ENCODE data around the gene S100A11.
A peak's percentile ranks its signal among the peaks of the same experiment; 100 is the strongest.

The S100A11 gene

DNA sequence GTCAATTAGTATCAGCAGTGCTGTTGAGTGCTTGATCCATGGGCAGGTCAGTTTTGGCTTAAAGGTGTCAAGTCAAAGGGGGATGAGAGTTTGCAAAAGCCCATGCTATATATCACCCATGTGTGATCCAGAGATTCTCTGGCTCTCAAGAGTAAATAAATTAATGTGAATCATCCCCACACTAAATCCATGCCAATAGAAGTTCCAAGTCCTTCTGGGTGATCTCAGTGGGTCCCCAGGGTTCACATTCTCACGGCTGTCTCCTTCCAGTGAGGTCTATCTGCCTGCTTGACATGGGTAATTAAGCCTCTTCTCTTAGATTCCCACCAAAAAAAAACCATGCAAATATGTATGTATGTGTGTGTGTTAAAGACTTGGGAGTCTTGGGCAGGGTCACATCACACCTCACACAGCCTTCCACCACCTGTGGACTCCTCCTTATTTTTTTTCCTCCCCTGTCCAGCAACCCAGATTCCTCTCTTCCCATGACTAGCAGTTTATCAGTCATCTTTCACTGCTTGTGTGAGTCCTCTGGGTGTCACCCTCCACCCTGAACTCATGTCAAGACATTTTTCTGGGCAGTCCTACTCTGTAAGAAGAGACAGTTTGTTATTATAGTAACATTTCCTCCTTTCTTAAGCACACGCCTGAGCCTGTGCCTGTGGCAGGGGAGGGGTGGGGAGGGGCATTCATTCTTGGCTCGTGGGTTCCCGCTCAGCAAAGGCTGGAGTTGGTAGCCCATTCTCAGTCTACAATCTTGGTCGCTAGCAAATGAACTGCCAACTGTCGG, 14.3 kb upstream of the S100A11 start:
- Histone ChIP-seq H3K4me3 (replicated peaks; ENCODE audit: insufficient read depth, low read length) (no peak overlapping the region), H3K27ac (replicated peaks) (no peak overlapping the region), H3K27me3 (ENCODE audit: insufficient read depth, poor library complexity, severe bottlenecking) (peaks cover 10% of the 10 kb centered on the region)
- DNase-seq (ENCODE audit: low read depth in 1 of 2, low spot score in 1 of 2), result no peak
- no peak for TF ChIP-seq GABPA (IDR thresholded peaks at IDR 0.05; ENCODE audit: low read depth)
- TF ChIP-seq, protein P1, sequence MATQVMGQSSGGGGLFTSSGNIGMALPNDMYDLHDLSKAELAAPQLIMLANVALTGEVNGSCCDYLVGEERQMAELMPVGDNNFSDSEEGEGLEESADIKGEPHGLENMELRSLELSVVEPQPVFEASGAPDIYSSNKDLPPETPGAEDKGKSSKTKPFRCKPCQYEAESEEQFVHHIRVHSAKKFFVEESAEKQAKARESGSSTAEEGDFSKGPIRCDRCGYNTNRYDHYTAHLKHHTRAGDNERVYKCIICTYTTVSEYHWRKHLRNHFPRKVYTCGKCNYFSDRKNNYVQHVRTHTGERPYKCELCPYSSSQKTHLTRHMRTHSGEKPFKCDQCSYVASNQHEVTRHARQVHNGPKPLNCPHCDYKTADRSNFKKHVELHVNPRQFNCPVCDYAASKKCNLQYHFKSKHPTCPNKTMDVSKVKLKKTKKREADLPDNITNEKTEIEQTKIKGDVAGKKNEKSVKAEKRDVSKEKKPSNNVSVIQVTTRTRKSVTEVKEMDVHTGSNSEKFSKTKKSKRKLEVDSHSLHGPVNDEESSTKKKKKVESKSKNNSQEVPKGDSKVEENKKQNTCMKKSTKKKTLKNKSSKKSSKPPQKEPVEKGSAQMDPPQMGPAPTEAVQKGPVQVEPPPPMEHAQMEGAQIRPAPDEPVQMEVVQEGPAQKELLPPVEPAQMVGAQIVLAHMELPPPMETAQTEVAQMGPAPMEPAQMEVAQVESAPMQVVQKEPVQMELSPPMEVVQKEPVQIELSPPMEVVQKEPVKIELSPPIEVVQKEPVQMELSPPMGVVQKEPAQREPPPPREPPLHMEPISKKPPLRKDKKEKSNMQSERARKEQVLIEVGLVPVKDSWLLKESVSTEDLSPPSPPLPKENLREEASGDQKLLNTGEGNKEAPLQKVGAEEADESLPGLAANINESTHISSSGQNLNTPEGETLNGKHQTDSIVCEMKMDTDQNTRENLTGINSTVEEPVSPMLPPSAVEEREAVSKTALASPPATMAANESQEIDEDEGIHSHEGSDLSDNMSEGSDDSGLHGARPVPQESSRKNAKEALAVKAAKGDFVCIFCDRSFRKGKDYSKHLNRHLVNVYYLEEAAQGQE (IDR thresholded peaks at IDR 0.05; ENCODE audit: insufficient replicate concordance, low read depth), result no peak
- TF ChIP-seq CTCF (IDR thresholded peaks at IDR 0.05; ENCODE audit: insufficient read depth, low read length), result no peak
- TF ChIP-seq SPI1 (IDR thresholded peaks at IDR 0.05; ENCODE audit: borderline replicate concordance, low read depth), result no peak
- no peak for TF ChIP-seq POLR2AphosphoS5 (IDR thresholded peaks at IDR 0.05; ENCODE audit: low read depth)

GRCh38 chr1:152049291-152050083, 12.7 kb upstream of the S100A11 start:
- no peaks in the 10 kb centered on the region for H3K27me3 ChIP-seq (ENCODE audit: insufficient read depth, poor library complexity, severe bottlenecking)
- H3K27ac ChIP-seq (replicated peaks), result peak overlapping the region; percentile 38
- peak; percentile 49 to 84 for DNase-seq (ENCODE audit: low read depth in 1 of 2, low spot score in 1 of 2)
- no peak overlapping the region for H3K4me3 ChIP-seq (replicated peaks; ENCODE audit: insufficient read depth, low read length)
- TF ChIP-seq GABPA (IDR thresholded peaks at IDR 0.05; ENCODE audit: low read depth) (no peak), CTCF (IDR thresholded peaks at IDR 0.05; ENCODE audit: insufficient read depth, low read length) (no peak)

DNA sequence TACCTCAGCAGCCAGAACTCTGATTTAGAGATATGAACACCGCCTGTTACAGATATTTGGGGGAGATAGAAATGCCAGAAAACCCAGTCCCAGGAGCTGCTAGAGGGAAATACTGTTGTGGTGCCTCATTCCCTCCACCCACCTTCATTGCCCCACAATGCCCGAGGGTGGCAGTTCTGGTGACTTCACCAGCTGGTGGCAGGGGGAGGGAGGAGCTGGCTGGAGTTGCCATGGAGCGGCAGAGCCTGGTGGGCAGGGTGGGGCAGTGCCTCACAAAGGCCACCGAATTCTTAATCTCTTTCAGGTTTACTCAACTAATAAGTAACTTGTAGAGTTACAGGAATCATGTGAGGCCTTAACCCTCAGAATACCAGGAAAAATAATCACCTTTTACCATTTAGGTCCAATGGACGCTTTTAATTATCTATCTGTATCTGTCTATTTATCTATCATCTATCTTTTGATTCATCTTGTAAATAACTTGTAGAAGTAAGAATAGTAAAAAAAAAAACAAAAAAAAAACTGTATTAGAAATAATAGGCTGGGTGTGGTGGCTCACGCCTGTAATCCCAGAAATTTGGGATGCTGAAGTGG, 11.7 kb upstream of the S100A11 start:
- Histone ChIP-seq H3K27ac (replicated peaks) (peak overlapping the region; percentile 92), H3K4me3 (replicated peaks; ENCODE audit: insufficient read depth, low read length) (no peak overlapping the region)
- peak; percentile 65 to 91 for DNase-seq (ENCODE audit: low read depth in 1 of 2, low spot score in 1 of 2)

More for the DNA sequence above, 11.7 kb upstream of the S100A11 start:
- TF ChIP-seq CTCF (IDR thresholded peaks at IDR 0.05; ENCODE audit: insufficient read depth, low read length) (no peak), POLR2AphosphoS5 (IDR thresholded peaks at IDR 0.05; ENCODE audit: low read depth) (no peak), SPI1 (IDR thresholded peaks at IDR 0.05; ENCODE audit: borderline replicate concordance, low read depth) (no peak), GABPA (IDR thresholded peaks at IDR 0.05; ENCODE audit: low read depth) (no peak; the same call in 1 of the 2 replicates)
- TF ChIP-seq, protein P1 (IDR thresholded peaks at IDR 0.05; ENCODE audit: insufficient replicate concordance, low read depth), result no peak
- no peaks in the 10 kb centered on the region for H3K27me3 ChIP-seq (ENCODE audit: insufficient read depth, poor library complexity, severe bottlenecking)
